Measurements from ENCODE around the gene MS4A6A.

DNA sequence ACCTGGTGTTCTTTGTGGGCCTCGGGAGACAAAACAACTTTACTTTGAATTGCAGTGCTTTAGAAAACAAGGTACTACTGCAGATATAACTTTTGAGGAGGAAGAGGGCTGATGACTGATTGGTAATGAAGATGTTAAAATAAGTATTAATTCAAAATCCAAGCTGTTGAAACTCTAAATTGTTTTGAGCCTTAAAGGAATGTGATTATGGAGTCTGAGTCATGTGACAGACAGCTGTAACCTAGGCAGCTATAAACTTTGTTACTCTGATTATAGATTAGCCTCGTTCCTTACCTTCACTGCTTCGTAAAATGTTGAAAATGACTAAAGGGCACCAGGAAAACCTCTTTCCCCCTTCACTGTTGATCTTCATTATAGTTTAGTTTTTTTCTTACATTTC, 51.0 kb downstream of the MS4A6A start:
- TF ChIP-seq, protein P1, sequence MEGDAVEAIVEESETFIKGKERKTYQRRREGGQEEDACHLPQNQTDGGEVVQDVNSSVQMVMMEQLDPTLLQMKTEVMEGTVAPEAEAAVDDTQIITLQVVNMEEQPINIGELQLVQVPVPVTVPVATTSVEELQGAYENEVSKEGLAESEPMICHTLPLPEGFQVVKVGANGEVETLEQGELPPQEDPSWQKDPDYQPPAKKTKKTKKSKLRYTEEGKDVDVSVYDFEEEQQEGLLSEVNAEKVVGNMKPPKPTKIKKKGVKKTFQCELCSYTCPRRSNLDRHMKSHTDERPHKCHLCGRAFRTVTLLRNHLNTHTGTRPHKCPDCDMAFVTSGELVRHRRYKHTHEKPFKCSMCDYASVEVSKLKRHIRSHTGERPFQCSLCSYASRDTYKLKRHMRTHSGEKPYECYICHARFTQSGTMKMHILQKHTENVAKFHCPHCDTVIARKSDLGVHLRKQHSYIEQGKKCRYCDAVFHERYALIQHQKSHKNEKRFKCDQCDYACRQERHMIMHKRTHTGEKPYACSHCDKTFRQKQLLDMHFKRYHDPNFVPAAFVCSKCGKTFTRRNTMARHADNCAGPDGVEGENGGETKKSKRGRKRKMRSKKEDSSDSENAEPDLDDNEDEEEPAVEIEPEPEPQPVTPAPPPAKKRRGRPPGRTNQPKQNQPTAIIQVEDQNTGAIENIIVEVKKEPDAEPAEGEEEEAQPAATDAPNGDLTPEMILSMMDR (IDR thresholded peaks at IDR 0.05), result no peak
- no peak for TF ChIP-seq POLR2AphosphoS5 (IDR thresholded peaks at IDR 0.05)
